NCI-H2107 treated with DMSO at 0.1 percent for 48 hours (cell line): ENCODE measurements around the gene F11.
"Not testable (repeated sequence)": the region's sequence is repeated elsewhere in the genome, so short reads cannot be mapped to it uniquely, and the experiment has no call there.

Experiments
- DNase-seq: peaks from one replicate; lab custom pipeline; 2025; ENCODE audit not compliant: unreplicated experiment; lab: John Stamatoyannopoulos, UW

Gene F11

GRCh38 chr4:186298031-186298647, 32.1 kb downstream of the F11 start:
- DNase-seq: no peak

- DNase-seq: no peak
Observed at GRCh38 chr4:186299291-186299690, 33.3 kb downstream of the F11 start.

- no peak for DNase-seq
Observed at GRCh38 chr4:186300659-186301390, 34.8 kb downstream of the F11 start.

- DNase-seq: no peak
Observed at GRCh38 chr4:186304216-186304615, 38.2 kb downstream of the F11 start.

- no peak for DNase-seq
Observed at GRCh38 chr4:186304866-186305505, 39.0 kb downstream of the F11 start.

GRCh38 chr4:186307497-186307896, 41.5 kb downstream of the F11 start:
- DNase-seq: no peak

- no peak for DNase-seq
Observed at GRCh38 chr4:186307916-186308315, 41.9 kb downstream of the F11 start.

GRCh38 chr4:186318481-186318880, 52.5 kb downstream of the F11 start:
- DNase-seq: no peak

- not testable (repeated sequence) for DNase-seq
Observed at GRCh38 chr4:186324660-186325059, 58.7 kb downstream of the F11 start.

- DNase-seq: no peak
Observed at GRCh38 chr4:186326391-186326790, 60.4 kb downstream of the F11 start.

GRCh38 chr4:186329372-186329771, 63.4 kb downstream of the F11 start:
- no peak for DNase-seq

GRCh38 chr4:186330368-186330767, 64.4 kb downstream of the F11 start:
- no peak for DNase-seq

- DNase-seq: no peak
Observed at GRCh38 chr4:186335793-186336192, 69.8 kb downstream of the F11 start.
